Measurements from ENCODE around the gene TTF2.

GRCh38 chr1:117092594-117092993 lies 32.5 kb downstream of the TTF2 start:
- TF ChIP-seq EZH2 (IDR thresholded peaks at IDR 0.05) (no peak), POLR2AphosphoS5 (IDR thresholded peaks at IDR 0.05; ENCODE audit: borderline replicate concordance, low read depth, low read length) (no peak), FOXP2 (optimal IDR thresholded peaks at IDR 0.05; ENCODE audit: control extremely low read depth, extremely low read length, insufficient read depth) (no peak)
